Left ventricle myocardium superior (tissue), 1 donor: ENCODE measurements around the gene NPAS1. TPM values are rescaled to one million over a fixed set of nuclear protein-coding genes. Genes with fewer than 3 reads are reported as not detected.

ENCODE experiments used
- total RNA-seq: library from RNA; stranded (reverse); fragmentation: NEBNext Ultra II Directional; extraction: Animal tissue kit (Norgen Biotek cat#: 25700); gene quantifications from one replicate; pipeline ENCODE4 v1.2.1, GENCODE V29; 2021
- donor health status: DM: no; HTN: yes; CAD: no; lungs with severe emphysema.

Gene NPAS1
- total RNA-seq, 1 donor from 2014 or later: 0.32 TPM

Other genes starting within 250 kb of the NPAS1 start
- 6.9 TPM for gene SLC1A5, start 231.2 kb upstream of the NPAS1 start, total RNA-seq
- 85.2 TPM for gene AP2S1, start 169.0 kb upstream of the NPAS1 start, total RNA-seq
- gene ARHGAP35, start 158.8 kb upstream of the NPAS1 start, total RNA-seq: 69.7 TPM
- gene TMEM160, start 28.8 kb downstream of the NPAS1 start, total RNA-seq: 31.6 TPM
- gene ZC3H4, start 93.9 kb downstream of the NPAS1 start, total RNA-seq: 22.1 TPM
- 41.9 TPM for gene SAE1, start 111.0 kb downstream of the NPAS1 start, total RNA-seq
- 5.1 TPM for gene BBC3, start 211.4 kb downstream of the NPAS1 start, total RNA-seq
- gene CCDC9, start 236.7 kb downstream of the NPAS1 start, total RNA-seq: 19.2 TPM